Urinary bladder (tissue), 4 donors: ENCODE measurements around the gene ACOT9. TPM values are rescaled to one million over a fixed set of nuclear protein-coding genes. Genes with fewer than 3 reads are reported as not detected.
"Not testable (repeated sequence)": the region's sequence is repeated elsewhere in the genome, so short reads cannot be mapped to it uniquely, and the experiment has no call there.

Experiments used
- DNase-seq: peaks from one replicate; pipeline ENCODE4 v3.0.0-alpha.2; 2015; ENCODE audit errors: extremely low spot score
- H3K27ac ChIP-seq: one replicate; pipeline ENCODE4 v1.5.1; 2013; ENCODE audit warnings: low read depth, mild to moderate bottlenecking, moderate library complexity
- H3K36me3 ChIP-seq: one replicate; pipeline ENCODE4 v1.6.1; 2013; ENCODE audit warnings: mild to moderate bottlenecking, moderate library complexity; ENCODE audit not compliant: insufficient read depth
- H3K4me1 ChIP-seq: one replicate; pipeline ENCODE4 v1.6.1; 2013; ENCODE audit warnings: mild to moderate bottlenecking, moderate library complexity; ENCODE audit not compliant: insufficient read depth
- H3K4me3 ChIP-seq: one replicate; pipeline ENCODE4 v1.5.1; 2013; ENCODE audit warnings: low read depth, low read length
- WGBS: extraction: QIAGEN DNeasy Blood & Tissue Kit; methylation state at CpG from one replicate; pipeline ENCODE4 v1.1.7; 2013; 5-methylcytosine and 5-hydroxymethylcytosine counted together
- polyA plus RNA-seq: library from polyadenylated mRNA; stranded (reverse); fragments of 200-250 nt; gene quantifications from one replicate; pipeline ENCODE4 v1.2.3, GENCODE V29; 2013
- total RNA-seq: library from RNA; depleted of rRNA; stranded (reverse); fragments of >200 nt; gene quantifications from one replicate; pipeline ENCODE4 v1.2.3, GENCODE V29; 2014
- donor health status: healthy with polysubstance abuse.
- donor health status: healthy.

Gene ACOT9
- total and polyA plus RNA-seq, 2 donors = 27.1 to 63.9 TPM

DNA sequence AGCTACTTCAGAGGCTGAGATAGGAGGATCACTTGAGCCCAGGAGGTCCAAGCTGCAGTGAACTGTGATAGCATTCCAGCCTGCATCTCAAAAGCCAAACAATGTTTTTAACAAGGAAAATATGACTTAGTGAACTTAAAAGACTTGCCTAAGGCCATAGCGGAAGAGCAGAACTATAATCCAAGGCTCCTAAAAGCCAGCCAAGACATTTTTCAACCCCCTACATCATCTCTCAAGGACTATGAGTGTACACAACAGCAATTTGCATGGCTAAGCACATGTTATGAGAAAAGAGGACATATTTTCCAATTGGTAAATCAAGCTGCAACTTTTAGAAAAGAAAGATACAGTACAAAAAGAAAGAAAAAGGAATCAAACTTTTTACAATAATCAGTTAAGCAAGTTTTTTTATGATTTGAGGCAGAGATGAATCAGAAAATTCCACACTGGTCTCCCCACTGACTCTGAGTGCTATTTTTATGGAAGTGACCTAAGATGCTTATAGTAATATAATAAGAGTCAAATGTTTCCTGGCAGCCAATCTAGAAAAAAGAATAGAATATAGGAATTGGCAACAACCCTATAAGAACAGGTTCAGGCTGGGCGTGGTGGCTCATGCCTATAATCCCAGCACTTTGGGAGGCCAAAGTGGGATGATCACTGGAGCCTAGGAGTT, 9.8 kb upstream of the ACOT9 start:
- DNase-seq = no peak
- H3K4me1 ChIP-seq = no peaks in the 10 kb centered on the region
- no peak overlapping the region for H3K27ac ChIP-seq
- no peaks in the 10 kb centered on the region for H3K36me3 ChIP-seq
- no peak overlapping the region for H3K4me3 ChIP-seq
- 39% methylated on average over 2 of the region's 2 CpGs for WGBS

DNA sequence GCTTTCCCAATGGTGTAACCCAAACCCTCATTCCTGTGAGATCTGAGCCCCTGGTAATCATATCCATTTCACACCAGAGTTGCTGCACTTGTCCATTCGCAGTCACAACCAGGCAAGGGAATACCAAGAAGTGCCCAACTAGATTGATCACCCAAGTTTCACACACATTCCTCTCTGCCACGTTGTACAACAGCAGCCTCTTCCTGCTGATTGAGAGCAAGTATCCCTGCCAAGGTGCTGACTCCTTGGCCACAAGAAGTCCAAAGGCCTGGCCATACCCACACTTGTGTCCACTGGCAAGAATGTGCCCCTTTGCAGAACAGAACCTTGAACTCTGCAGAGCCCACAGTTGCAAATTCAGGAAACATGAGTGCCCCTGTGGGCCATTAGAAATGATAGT, 6.5 kb upstream of the ACOT9 start:
- WGBS = 69% methylated on average over 2 of the region's 2 CpGs
- DNase-seq = no peak

DNA sequence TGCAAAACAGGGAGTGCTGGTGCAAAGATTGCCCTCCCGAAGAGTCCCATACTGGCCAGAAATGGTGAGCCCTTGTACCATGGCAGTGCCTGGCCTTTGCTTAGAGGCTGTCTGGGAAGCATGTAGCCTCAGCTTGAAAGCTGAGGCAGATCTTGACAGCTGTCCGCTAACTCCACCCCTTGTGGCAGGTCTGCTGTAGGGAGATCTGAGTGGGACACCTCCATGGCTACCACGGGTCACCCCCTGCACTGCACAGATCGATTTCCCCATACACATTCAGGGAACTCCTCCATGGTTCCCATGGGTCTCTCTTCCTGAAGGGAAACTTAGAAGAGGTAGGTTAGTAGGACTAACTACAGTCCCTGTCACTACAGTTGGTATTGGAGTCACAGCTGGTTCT, 6.1 kb upstream of the ACOT9 start:
- H3K4me3 ChIP-seq = no peak overlapping the region
- H3K27ac ChIP-seq = no peak overlapping the region
- 89% methylated on average over 4 of the region's 4 CpGs for WGBS

More for the DNA sequence above, 6.5 kb upstream of the ACOT9 start:
- H3K4me3 ChIP-seq = no peak overlapping the region
- no peak overlapping the region for H3K27ac ChIP-seq
- H3K36me3 ChIP-seq = no peaks in the 10 kb centered on the region
- no peaks in the 10 kb centered on the region for H3K4me1 ChIP-seq

DNA sequence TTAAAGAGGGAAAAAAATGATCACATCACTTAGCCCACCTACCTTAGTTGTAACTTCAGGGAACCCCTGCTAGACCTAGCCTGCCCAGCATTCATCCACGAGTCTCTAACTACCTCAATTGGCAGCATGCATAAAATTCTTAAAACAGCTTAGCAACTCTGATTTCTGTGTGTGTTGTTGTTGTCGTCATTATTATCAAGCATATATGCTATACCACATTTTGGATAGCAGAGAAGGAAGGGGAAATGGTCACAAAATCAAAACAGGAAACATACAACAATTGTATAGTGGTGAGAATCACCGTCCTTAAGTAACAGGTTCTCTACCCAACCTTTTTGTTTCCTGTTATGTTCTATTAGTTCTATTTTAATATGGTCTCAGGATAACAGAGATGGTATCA, 2.7 kb upstream of the ACOT9 start:
- WGBS = 60% methylated on average over 3 of the region's 3 CpGs
- Histone ChIP-seq H3K4me1 (no peaks in the 10 kb centered on the region), H3K27ac (no peak overlapping the region), H3K4me3 (no peak overlapping the region), H3K36me3 (no peaks in the 10 kb centered on the region)
- no peak for DNase-seq

More for the DNA sequence above, 6.1 kb upstream of the ACOT9 start:
- H3K4me1 ChIP-seq = no peaks in the 10 kb centered on the region
- no peak for DNase-seq
- H3K36me3 ChIP-seq = no peaks in the 10 kb centered on the region

DNA sequence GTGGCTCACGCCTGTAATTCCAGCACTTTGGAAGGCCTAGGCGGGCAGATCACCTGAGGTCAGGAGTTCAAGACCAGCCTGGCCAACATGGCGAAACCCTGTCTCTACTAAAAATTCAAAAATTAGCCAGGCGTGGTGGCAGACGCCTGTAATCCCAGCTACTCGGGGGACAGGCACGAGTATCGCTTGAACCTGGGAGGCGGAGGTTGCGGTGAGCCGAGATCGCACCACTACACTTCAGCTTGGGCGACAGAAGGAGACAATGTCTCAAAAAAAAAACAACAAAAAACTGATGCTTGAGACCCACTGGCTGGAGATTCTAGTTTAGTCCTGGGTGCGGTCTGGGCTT, 521 bp upstream of the ACOT9 start:
- not testable (repeated sequence) for DNase-seq, H3K4me1 ChIP-seq, H3K36me3 ChIP-seq
- H3K4me3 ChIP-seq = peak overlapping the region; percentile 72
- H3K27ac ChIP-seq = peak overlapping the region; percentile 93
- WGBS = 52% methylated on average over 14 of the region's 14 CpGs

DNA sequence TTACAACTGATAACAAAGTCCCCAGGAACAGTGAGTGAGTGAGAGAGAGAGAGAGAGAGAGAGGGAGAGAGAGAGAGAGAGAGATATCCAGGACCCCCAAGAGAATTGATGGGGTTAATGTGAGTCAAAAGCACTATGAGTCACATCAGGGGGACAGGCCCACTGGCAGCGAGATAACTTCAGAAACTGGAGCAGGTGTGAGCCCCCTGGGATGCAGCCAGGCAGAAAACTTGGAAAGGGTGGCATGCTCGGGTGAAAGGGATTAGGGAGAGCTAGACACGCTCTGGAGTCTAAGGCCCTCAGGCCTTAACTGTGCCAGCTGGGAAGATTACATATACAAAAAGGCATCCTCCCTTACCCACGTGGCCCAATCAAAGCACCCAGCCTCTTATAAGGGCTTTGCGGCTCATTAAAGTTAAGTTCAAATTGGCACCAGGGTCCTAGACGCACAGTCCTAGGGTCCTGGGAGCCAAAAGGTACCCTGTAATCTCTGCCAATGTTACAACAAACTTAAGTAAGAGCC, 841 bp downstream of the ACOT9 start:
- Histone ChIP-seq H3K4me1 (no peaks in the 10 kb centered on the region), H3K36me3 (no peaks in the 10 kb centered on the region), H3K27ac (peak overlapping the region; percentile 93), H3K4me3 (peak overlapping the region; percentile 72)
- under 1% methylated on average over 6 of the region's 6 CpGs for WGBS
- peak; percentile 2 for DNase-seq

DNA sequence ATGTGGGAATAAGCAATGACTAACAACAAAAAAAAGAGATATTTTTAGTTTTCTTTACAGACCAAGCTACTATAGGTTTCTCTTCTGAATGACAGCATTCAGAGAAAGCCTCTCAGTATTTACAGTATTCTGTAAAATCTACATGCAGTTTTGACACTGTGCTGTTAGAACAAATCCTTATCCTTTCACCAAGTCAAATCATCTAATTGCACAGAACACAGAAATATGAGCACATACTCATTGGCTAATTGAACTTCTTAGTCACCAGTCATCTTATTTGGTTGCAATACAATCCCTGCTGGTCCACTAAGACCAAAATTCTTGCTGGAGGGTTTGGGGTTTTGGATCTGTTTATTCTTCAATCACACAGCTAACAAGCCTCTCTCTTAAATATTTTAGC, 5.7 kb downstream of the ACOT9 start:
- no peak overlapping the region for H3K4me3 ChIP-seq
- no peak overlapping the region for H3K27ac ChIP-seq
- H3K36me3 ChIP-seq = no peaks in the 10 kb centered on the region
- H3K4me1 ChIP-seq = peaks cover 2% of the 10 kb centered on the region
- DNase-seq = no peak

DNA sequence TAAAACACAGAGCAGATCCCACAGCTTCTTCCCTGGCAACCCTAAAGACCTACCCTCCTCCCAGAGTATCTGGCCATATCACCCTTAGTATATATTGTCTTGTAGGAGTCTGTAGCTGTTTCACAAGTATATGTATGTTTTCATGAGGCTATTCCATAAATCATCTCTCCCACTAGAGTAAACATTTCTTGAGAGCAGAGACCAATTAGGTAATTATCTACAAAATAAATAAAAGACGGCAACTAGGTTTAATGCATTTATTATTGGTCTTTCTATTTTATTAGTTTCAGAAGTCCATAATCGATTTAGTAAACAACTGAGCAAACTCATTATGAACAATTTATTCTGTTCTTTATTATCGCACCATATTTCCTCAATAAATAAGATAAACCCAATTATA, 7.0 kb downstream of the ACOT9 start:
- WGBS = 63% methylated on average over 3 of the region's 3 CpGs
- no peaks in the 10 kb centered on the region for H3K36me3 ChIP-seq

DNA sequence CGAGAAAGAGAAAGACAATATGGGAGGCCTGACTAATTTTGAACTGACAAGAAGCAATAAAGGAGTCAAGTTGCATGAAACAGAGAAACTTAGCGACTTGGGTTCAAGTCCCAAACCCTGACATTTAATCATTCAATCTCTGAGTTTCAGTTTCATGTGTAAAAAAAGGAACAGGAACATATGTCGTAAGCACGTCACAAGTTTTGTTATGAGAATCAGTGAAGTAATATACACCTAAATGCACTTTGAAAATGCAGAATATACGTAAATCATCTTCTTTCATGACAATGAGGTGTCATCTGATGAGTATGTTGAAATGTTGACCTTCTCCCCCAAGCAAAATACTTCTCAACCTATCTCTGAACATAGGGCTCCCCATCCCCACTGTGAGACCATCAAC, 10.4 kb downstream of the ACOT9 start:
- H3K4me3 ChIP-seq = no peak overlapping the region
- WGBS = 87% methylated on average over 5 of the region's 5 CpGs

More for the DNA sequence above, 7.0 kb downstream of the ACOT9 start:
- no peak for DNase-seq
- Histone ChIP-seq H3K4me1 (peaks cover 2% of the 10 kb centered on the region), H3K4me3 (no peak overlapping the region), H3K27ac (no peak overlapping the region)

DNA sequence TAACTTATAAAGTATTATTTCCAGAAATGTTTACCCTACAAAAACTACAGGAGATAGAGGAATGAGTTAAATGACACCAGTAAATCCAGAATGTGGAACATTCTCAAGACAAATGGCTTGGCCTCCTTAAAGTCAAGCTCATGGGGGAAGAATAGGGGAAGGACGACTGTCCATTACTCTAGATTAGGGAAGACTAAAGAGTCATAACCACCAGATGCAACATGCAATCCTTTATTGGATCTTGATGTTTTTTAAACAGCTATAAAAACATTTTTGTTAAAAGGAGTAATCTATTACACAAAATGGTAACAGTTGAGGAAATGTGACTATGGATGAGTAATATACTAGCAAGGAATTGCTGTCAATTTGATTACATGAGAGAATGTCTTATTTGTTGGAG, 11.1 kb downstream of the ACOT9 start:
- Histone ChIP-seq H3K36me3 (peaks cover 2% of the 10 kb centered on the region), H3K27ac (no peak overlapping the region), H3K4me3 (no peak overlapping the region), H3K4me1 (peaks cover 2% of the 10 kb centered on the region)
- no peak for DNase-seq
- 68% methylated on average over 1 of the region's 1 CpG for WGBS

More for the DNA sequence above, 10.4 kb downstream of the ACOT9 start:
- Histone ChIP-seq H3K27ac (no peak overlapping the region), H3K4me1 (peaks cover 2% of the 10 kb centered on the region), H3K36me3 (peaks cover 2% of the 10 kb centered on the region)
- no peak for DNase-seq

DNA sequence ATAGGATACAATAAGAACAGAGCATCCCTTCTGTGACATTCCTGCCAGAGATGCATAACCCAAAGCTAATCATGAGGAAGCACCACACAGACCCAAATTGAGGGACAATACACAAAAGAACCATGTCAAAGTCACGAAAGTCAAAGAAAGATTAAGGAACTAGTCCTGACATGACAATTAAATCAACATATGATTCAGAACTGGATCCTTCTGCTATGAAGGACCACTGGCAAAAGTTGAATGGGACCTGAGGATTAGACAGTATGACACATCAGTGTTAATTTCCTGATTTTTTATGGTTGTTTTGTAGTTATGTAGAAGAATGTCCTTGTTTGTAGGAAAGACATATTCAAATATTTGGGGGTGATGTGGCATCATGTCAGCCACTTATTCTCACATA, 13.9 kb downstream of the ACOT9 start:
- no peak for DNase-seq

DNA sequence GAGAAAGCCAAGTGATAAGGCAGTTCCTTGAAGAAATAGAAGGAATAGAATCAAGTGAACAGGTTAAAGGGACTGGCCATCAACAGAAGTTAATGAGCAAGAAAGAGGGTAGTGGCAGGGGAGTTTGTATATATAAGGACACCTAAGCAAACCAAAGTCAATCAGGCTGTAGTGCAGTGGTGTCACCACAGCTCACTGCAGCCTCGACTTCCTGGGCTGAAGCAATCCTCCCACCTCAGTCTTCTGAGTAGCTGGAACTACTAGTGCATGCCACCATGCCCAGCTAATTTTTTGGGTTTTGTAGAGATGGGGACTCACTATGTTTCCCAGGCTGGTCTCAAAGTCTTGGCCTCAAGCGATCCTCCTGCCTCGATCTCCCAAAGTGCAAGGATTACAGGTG, 15.9 kb downstream of the ACOT9 start:
- DNase-seq = no peak
- no peaks in the 10 kb centered on the region for H3K4me1 ChIP-seq
- peaks cover 2% of the 10 kb centered on the region for H3K36me3 ChIP-seq
- 98% methylated on average over 3 of the region's 3 CpGs for WGBS
- H3K4me3 ChIP-seq = no peak overlapping the region
- no peak overlapping the region for H3K27ac ChIP-seq

More for the DNA sequence above, 13.9 kb downstream of the ACOT9 start:
- WGBS = 79% methylated on average over 1 of the region's 1 CpG
- Histone ChIP-seq H3K36me3 (peaks cover 2% of the 10 kb centered on the region), H3K27ac (no peak overlapping the region), H3K4me1 (no peaks in the 10 kb centered on the region), H3K4me3 (no peak overlapping the region)

DNA sequence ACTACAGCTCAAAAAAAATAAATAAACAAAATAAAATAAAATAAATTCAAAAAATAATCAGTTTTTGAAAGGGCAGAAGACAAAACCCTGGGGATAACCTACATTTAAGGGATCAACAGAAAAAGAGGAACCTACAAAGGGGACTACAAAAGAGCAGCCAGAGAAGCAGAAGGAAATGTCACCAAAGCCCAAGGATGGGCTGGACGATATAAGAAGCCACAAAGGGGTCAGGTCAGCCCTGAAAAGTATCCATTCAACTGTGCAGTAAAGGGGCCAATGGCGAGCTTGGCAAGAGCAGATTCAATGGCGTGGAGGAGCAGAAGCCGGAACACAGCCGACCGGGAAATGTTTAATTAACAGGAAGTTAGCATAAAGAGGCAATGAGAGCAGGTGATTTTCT, 16.9 kb downstream of the ACOT9 start:
- WGBS = 87% methylated on average over 6 of the region's 6 CpGs
- Histone ChIP-seq H3K27ac (no peak overlapping the region), H3K4me3 (no peak overlapping the region), H3K36me3 (peaks cover 2% of the 10 kb centered on the region), H3K4me1 (no peaks in the 10 kb centered on the region)
- DNase-seq = no peak

DNA sequence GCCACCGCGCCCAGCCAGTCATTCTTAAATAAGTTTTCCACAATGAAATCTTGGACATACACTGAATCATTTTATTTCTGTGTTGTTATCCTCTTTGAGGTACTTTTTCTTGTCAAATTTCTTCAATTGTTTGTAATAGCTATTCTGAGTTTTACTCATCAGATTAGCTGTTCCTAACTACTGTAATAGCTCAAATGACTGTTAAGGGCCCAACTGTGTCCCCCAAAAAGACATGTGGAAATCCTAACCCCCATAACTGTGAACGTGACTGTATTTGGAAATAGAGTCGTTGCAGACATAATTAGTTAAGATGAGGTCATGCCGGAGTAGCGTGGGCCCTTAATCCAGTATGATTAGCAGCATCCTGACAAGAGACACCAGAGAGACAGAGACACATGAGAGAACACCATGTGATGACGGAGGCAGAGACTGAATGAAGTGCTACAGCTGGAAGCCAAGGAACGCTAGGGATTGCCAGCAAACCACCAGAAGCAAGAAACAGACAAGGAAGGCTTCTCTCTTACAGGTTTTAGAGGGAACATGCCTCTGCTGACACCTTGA, 22.9 kb downstream of the ACOT9 start:
- H3K36me3 ChIP-seq = peaks cover 2% of the 10 kb centered on the region
- WGBS = 84% methylated on average over 8 of the region's 8 CpGs

More for the DNA sequence above, 22.9 kb downstream of the ACOT9 start:
- H3K4me1 ChIP-seq = no peaks in the 10 kb centered on the region
- H3K4me3 ChIP-seq = no peak overlapping the region
- H3K27ac ChIP-seq = no peak overlapping the region
- no peak for DNase-seq
